ENCODE measurements around the gene ENTR1. TPM values are rescaled to one million over a fixed set of nuclear protein-coding genes. Genes with fewer than 3 reads are reported as not detected.

ENTR1 gene
- total RNA-seq, 1 donor from 2014 or later = 60.4 TPM

- no peak overlapping the region for H3K27ac ChIP-seq
- no peaks in the 10 kb centered on the region for H3K27me3 ChIP-seq
- H3K36me3 ChIP-seq = peaks cover 0 to 80% of the 10 kb centered on the region in 2 donors
- no peak for DNase-seq (ENCODE audit: extremely low spot score in 2 of 2)
- H3K9me3 ChIP-seq = no peaks in the 10 kb centered on the region
- H3K4me3 ChIP-seq = no peak overlapping the region
- intact Hi-C loops (cut with DNase I) = no loop called here
- no peak for TF ChIP-seq POLR2A (IDR thresholded peaks at IDR 0.05)
- no peak for TF ChIP-seq CTCF (IDR thresholded peaks at IDR 0.05)
- TF ChIP-seq POLR2AphosphoS5 (IDR thresholded peaks at IDR 0.05; ENCODE audit: insufficient read depth in 1 of 2, low read depth in 1 of 2) = no peak
- H3K4me1 ChIP-seq = no peaks in the 10 kb centered on the region
These were observed 38.2 kb upstream of the ENTR1 start for GRCh38 chr9:136448655-136449054.

GRCh38 chr9:136447173-136447778 lies 36.9 kb upstream of the ENTR1 start:
- intact Hi-C loops (cut with DNase I) = no loop called here
- Histone ChIP-seq H3K27ac (no peak overlapping the region), H3K36me3 (peaks cover 0 to 93% of the 10 kb centered on the region in 2 donors), H3K4me1 (no peaks in the 10 kb centered on the region), H3K27me3 (no peaks in the 10 kb centered on the region), H3K9me3 (no peaks in the 10 kb centered on the region), H3K4me3 (no peak overlapping the region)
- no peak for DNase-seq (ENCODE audit: extremely low spot score in 2 of 2)
- TF ChIP-seq POLR2AphosphoS5 (IDR thresholded peaks at IDR 0.05; ENCODE audit: insufficient read depth in 1 of 2, low read depth in 1 of 2) = no peak
- no peak for TF ChIP-seq POLR2A (IDR thresholded peaks at IDR 0.05)
- TF ChIP-seq CTCF (IDR thresholded peaks at IDR 0.05) = no peak

DNA sequence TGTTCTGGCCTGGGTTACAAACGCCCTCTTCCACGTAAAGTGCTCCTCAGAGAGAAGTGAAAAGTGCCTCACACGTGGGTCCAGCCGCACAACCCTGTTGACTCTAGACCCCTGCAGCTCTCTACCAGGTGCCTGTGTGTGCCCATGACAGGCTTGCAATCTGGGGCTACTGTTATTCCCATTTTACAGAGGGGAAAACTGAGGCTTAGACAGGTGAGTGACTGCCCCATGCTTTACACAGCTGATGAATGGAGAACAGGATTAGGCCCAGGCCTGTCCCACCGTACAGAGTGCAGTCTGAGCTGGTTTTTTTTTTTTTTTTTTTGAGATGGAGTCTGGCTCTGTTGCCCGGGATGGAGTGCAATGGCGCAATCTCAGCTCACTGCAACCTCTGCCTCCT lies 35.4 kb upstream of the ENTR1 start:
- Histone ChIP-seq H3K27me3 (no peaks in the 10 kb centered on the region), H3K36me3 (peaks cover 0 to 93% of the 10 kb centered on the region in 2 donors), H3K4me3 (no peak overlapping the region), H3K27ac (no peak overlapping the region), H3K4me1 (no peaks in the 10 kb centered on the region), H3K9me3 (no peaks in the 10 kb centered on the region)
- intact Hi-C loops (cut with DNase I) = no loop called here
- TF ChIP-seq POLR2A (IDR thresholded peaks at IDR 0.05) (no peak), POLR2AphosphoS5 (IDR thresholded peaks at IDR 0.05; ENCODE audit: insufficient read depth in 1 of 2, low read depth in 1 of 2) (no peak), CTCF (IDR thresholded peaks at IDR 0.05) (no peak)
- DNase-seq (ENCODE audit: extremely low spot score in 2 of 2) = no peak

DNA sequence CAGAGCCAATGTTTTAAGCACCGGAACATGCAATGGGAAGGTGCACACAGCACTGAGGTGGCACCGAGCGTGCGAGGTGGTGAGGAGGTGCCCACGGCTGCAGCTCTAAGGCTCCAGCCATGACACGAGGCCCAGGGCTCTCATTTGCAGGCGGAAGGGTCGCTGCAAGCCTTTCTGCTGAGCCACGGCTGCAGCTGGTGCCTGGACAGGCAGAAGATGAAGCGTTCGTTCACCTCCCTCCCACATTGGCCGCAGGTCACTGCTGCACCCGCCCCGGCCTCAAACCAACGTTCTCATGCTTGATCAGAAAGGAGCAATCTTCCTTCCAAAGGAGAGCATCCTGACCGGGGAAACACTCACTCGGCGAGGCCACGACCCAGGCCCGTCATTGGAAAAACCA lies 33.7 kb upstream of the ENTR1 start:
- H3K4me3 ChIP-seq = no peak overlapping the region
- H3K36me3 ChIP-seq = peaks cover 0 to 78% of the 10 kb centered on the region in 2 donors
- H3K27ac ChIP-seq = no peak overlapping the region
- H3K9me3 ChIP-seq = no peaks in the 10 kb centered on the region
- no peaks in the 10 kb centered on the region for H3K27me3 ChIP-seq
- no peak for TF ChIP-seq POLR2AphosphoS5 (IDR thresholded peaks at IDR 0.05; ENCODE audit: insufficient read depth in 1 of 2, low read depth in 1 of 2)
- TF ChIP-seq POLR2A (IDR thresholded peaks at IDR 0.05) = no peak
- no peak for TF ChIP-seq CTCF (IDR thresholded peaks at IDR 0.05)
- no peaks in the 10 kb centered on the region for H3K4me1 ChIP-seq
- intact Hi-C loops (cut with DNase I) = no loop called here
- no peak for DNase-seq (ENCODE audit: extremely low spot score in 2 of 2)

DNA sequence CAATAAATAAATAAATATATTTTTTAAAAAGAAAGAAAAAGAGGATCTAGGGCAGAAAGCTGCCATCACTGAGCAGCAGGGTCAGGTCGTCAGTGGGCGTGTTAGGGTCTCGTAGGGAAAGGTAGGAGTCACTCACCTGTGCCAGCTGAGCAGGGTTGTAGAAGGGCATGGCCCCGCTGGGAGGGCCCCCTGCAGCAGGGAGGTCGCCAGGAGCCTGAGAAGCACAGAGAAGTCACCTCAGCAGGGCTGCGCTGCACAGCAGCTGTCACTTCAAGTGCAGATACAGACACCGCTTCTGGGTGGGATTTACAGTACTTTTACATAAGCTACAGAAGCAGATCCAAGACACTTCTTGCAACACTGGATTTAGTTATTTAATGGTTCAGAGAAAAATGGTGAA lies 33.3 kb upstream of the ENTR1 start:
- H3K4me3 ChIP-seq = no peak overlapping the region
- DNase-seq (ENCODE audit: extremely low spot score in 2 of 2) = no peak
- TF ChIP-seq CTCF (IDR thresholded peaks at IDR 0.05) (no peak), POLR2AphosphoS5 (IDR thresholded peaks at IDR 0.05; ENCODE audit: insufficient read depth in 1 of 2, low read depth in 1 of 2) (no peak), POLR2A (IDR thresholded peaks at IDR 0.05) (no peak)
- peaks cover 2% of the 10 kb centered on the region for H3K4me1 ChIP-seq
- H3K9me3 ChIP-seq = no peaks in the 10 kb centered on the region
- intact Hi-C loops (cut with DNase I) = no loop called here
- H3K36me3 ChIP-seq = peaks cover 0 to 74% of the 10 kb centered on the region in 2 donors
- no peak overlapping the region for H3K27ac ChIP-seq
- H3K27me3 ChIP-seq = no peaks in the 10 kb centered on the region

Data from vagina (tissue), 2 donors.